H7 (cell line): ENCODE results near the gene GPR132. TPM values are rescaled to one million over a fixed set of nuclear protein-coding genes. Genes with fewer than 3 reads are reported as not detected.

Source experiments
- DNase-seq: peaks from one replicate; pipeline ENCODE4 v3.0.0; 2012
- H3K27me3 ChIP-seq: 2 replicates; pipeline ENCODE4 v1.6.0; 2011; ENCODE audit warnings: mild to moderate bottlenecking, low read length; ENCODE audit not compliant: control insufficient read depth, insufficient read depth
- H3K36me3 ChIP-seq: replicated peaks from 2 replicates; pipeline ENCODE4 v1.5.1; 2011; ENCODE audit warnings: low read length; ENCODE audit not compliant: control insufficient read depth, insufficient read depth
- H3K4me3 ChIP-seq: 2 replicates; pipeline ENCODE4 v1.5.1; 2011; ENCODE audit warnings: low read depth, mild to moderate bottlenecking, control low read depth, low read length, moderate library complexity; ENCODE audit not compliant: insufficient read depth
- total RNA-seq: library from RNA; depleted of rRNA; stranded (reverse); fragments of >200 nt; shearing (Covaris generic); gene quantifications from 2 replicates; pipeline ENCODE4 v1.2.3, GENCODE V29; 2014

Gene GPR132
- total RNA-seq, 1 experiment from 2014 or later = not detected

- Histone ChIP-seq H3K4me3 (no peak overlapping the region), H3K36me3 (peaks cover 3% of the 10 kb centered on the region), H3K27me3 (no peaks in the 10 kb centered on the region)
- no peak for DNase-seq
Measured at GRCh38 chr14:105023144-105023543, 42.1 kb downstream of the GPR132 start.

GRCh38 chr14:105022276-105022670 is 43.0 kb downstream of the GPR132 start:
- DNase-seq = no peak
- H3K4me3 ChIP-seq = peak overlapping the region; percentile 74; the same call in 1 of the 2 replicates
- peaks cover 3% of the 10 kb centered on the region for H3K36me3 ChIP-seq
- no peaks in the 10 kb centered on the region for H3K27me3 ChIP-seq

DNA sequence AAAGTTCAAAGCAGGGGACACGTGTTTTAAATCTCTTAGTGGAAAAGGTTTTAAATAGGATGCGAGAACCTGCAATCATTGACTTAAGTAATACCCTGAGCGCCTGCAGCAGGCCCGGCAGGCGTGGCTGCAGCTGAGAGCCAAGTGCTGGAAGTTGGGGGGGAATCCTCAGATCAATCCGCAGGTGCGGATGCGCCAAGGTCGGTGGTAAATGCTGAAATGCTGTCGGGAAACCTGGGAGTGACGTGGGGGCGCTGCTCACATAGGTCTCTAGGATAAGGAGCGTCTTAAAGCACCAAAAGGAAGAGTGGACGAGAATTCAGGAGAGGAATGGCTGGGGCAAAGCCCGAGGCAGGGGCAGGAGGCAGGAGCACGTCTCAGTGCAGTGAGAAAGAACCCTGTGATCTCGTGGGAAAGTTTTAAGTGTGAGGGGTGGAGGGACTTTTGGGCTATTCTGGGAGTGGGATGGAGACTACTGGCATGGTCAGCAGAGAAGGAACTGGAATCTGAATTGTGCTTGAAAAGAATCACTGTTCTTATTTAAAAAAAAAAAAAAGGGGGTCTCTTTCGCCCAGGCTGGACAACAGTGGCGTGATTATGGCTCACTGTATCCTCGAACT is 43.5 kb downstream of the GPR132 start:
- Histone ChIP-seq H3K27me3 (no peaks in the 10 kb centered on the region), H3K4me3 (peak overlapping the region; percentile 74), H3K36me3 (peaks cover 3% of the 10 kb centered on the region)
- DNase-seq = peak; percentile 85

DNA sequence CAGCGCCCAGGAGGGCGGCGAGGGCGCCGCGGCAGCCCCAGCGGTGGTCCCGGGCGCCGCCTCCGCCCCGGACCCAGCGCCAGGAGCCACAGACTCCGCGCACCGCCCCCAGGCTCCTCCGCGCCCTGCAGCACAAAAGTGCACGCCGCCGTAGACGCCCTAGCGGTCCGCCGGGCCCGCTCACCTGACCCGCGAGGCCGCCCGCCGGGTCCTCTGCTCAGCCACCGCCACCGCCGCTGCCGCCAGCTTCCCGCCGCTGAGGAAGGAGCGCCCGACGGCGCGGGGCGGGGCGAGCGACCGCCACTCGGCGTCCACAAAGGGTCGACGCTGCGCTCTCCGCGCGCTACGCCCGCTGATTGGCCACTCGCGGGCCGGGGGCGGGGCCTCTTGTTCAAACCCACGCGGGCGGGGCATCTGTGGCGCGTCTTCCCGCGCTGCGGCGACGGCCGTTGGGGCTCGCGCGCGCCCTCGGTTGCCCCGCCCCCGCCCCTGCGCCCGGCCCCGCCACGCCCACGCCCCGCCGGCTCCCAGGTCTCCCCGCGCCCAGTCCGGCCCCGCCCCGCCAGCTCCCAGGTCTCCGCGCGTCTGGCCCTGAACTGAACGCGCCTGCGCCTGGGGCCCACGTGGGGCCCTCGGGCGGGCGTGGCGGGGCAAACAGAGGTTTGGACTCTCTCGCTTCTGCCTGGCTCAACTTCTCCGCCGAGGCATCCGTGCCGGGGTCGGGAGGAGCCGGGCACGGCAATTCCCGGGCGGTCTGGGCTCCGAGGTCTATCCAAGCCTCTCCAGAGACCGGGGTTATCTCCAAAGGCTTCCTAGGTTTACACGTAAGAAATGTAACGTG is 44.2 kb downstream of the GPR132 start, which contains the start of gene CDCA4:
Gene CDCA4, minus strand, starts transcription at position 269 of the 841 bp plus-strand sequence. CDS start 9,154 bp downstream, outside the sequence.
- DNase-seq = peak; percentile 100
- H3K27me3 ChIP-seq = no peaks in the 10 kb centered on the region
- H3K4me3 ChIP-seq = peak within 1 kb of the TSS; percentile 87
- H3K36me3 ChIP-seq = peaks cover 3% of the 10 kb centered on the region

DNA sequence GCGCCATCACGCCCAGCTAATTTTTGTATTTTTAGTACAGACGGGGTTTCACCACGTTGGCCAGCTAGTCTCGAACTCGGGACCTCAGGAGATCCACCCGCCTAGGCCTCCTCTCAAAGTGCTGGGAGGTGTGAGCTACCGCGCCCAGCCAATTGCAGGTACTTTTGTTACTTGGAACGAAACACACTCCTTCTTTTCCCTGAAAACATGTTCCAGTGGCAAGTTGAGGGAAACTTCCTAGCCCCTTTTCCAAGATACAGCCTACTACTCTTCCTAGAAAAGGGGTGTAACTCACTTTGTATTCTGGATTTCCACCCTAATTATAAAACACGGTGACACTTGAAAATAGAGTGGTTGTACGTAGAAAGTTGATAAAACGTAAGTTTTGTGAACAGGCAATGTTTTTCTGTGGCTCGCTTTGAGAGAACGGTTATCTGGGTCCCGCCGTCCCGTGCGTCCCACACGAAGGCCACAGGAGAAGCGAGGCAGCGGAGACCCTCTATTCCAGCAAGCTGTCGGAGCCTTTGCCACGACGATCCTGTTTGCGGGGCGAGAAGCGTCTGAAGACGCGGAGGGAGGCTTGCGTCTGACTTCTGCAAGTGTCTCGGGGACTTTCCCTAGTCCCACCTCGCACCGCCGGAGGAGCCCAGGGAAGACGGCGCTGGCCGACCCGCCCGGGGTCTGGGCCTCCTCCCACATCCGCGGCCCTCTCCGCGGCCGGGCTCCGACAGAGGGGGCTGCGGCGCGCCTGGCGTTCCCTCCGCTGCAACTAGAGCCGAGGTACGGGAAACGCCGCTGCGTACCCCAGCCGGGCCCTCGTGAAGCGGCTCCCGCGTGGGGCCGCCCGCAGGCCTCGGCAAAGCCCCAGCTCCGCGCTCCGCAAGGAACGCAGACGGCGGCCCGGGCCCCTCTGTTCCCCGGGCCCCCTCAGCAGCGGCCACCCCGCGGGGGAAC is 45.1 kb downstream of the GPR132 start:
- Histone ChIP-seq H3K4me3 (peak overlapping the region; percentile 87), H3K27me3 (no peaks in the 10 kb centered on the region), H3K36me3 (peaks cover 3% of the 10 kb centered on the region)
- DNase-seq = peak; percentile 78

- no peak overlapping the region for H3K4me3 ChIP-seq
- peaks cover 4% of the 10 kb centered on the region for H3K36me3 ChIP-seq
- no peak for DNase-seq
- no peaks in the 10 kb centered on the region for H3K27me3 ChIP-seq
Measured at GRCh38 chr14:105018414-105018813, 46.8 kb downstream of the GPR132 start.

DNA sequence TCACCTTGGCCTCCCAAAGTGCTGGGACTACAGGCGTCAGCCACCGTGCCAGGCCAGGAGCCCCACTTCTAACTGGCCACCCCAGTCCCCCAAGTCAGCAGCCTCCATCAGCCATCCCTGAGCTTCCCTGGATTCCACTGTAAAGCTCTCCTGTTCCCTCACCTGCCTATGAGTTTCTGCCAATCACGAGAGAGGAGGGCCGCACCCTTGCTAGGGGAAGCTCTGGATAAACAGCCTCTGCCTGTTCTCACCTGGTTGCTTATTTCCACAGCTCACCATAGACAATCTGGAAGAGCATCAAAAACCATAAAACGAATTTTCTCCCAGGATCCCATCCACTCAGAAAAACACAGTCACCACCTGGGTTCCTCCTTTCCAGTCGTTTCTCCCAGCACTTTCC is 49.3 kb downstream of the GPR132 start:
- H3K27me3 ChIP-seq = no peaks in the 10 kb centered on the region
- peaks cover 12% of the 10 kb centered on the region for H3K36me3 ChIP-seq
- no peak overlapping the region for H3K4me3 ChIP-seq
- peak; percentile 19 for DNase-seq

DNA sequence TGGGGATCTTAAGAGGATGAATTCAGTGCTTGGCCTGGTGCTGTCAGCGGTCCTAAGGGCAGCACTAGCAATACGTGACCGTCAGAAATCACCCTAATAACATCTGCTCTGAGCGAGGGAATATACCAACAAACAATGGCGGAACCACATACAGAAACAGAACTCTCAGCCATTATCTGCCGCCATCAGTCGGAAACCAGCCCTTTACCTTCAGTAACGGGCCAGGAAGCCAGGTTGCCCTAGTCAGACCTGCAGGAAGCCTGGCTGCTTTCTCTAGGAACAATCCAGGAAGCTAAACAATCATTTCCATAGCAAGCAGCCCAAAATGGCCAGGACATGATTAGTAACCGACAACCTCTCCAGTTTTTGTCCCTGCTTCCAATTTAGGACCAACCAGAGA is 50.0 kb downstream of the GPR132 start:
- Histone ChIP-seq H3K36me3 (peaks cover 16% of the 10 kb centered on the region), H3K27me3 (no peaks in the 10 kb centered on the region), H3K4me3 (no peak overlapping the region)
- peak; percentile 29 for DNase-seq

DNA sequence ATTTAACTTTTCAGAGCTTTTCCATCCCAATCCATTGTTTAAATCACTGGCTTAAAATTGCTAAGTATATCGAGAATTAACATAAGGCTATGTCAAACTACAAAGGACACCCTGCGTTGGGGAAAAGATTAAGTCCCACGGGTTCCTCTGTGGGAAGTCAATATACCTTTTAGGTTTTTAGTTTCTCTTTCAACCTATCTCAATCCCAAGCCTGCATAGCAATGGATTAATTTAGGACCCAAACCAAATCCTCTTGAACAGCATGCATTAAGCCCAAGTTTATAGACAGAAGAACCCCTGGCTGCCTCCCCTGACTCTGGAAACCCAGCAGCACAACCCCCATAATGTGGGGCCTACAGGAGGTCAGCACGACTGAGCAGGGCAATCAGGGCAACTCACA is 50.6 kb downstream of the GPR132 start:
- no peaks in the 10 kb centered on the region for H3K27me3 ChIP-seq
- peaks cover 20% of the 10 kb centered on the region for H3K36me3 ChIP-seq
- no peak overlapping the region for H3K4me3 ChIP-seq
- peak; percentile 43 for DNase-seq

GRCh38 chr14:105014032-105014431 is 51.2 kb downstream of the GPR132 start:
- Histone ChIP-seq H3K4me3 (no peak overlapping the region), H3K27me3 (no peaks in the 10 kb centered on the region), H3K36me3 (peaks cover 19% of the 10 kb centered on the region)
- peak; percentile 28 for DNase-seq

- peak; percentile 47 for DNase-seq
- Histone ChIP-seq H3K36me3 (peaks cover 18% of the 10 kb centered on the region), H3K4me3 (no peak overlapping the region), H3K27me3 (no peaks in the 10 kb centered on the region)
Measured at GRCh38 chr14:105013150-105013785, 52.0 kb downstream of the GPR132 start.

DNA sequence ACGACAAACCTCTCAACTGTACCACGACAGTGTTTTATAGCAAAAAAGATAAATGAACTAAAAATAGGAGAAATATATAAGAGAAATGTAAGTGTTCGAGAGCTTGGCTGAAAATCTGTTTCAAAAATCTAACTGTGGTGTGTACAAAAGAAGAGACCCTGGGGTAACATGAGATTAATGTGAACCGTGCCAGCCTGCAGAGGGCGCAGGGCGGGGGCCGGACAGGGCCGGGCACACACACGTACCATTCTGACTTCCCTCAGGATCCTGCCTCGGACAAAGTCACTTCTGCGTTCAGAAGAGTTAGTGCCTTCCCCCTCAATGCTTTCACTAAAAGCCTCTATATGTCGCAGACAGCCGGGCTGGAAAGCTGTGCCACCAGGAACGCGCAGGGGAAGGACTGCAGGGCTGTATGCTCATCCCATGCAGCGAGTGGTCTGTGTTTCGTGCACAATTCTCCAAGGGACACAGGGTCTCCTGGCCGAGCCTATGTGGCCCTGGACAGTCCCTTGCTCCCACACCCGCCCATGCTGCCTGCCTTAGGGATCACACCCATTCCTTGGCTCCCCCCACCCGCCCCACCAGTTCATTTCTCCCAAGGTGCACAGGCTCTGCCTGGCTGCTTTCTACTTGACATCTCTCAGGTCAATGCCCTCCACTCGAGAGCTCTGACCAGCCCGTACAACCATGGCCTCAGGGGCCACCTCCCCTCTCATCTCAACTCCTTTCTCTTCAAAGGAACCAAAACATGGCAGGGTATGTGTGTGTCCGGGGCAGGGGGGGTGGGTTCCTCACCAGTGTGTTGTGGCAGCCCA is 52.9 kb downstream of the GPR132 start:
- Histone ChIP-seq H3K27me3 (no peaks in the 10 kb centered on the region), H3K4me3 (no peak overlapping the region), H3K36me3 (peaks cover 20% of the 10 kb centered on the region)
- peak; percentile 63 for DNase-seq

- Histone ChIP-seq H3K4me3 (no peak overlapping the region), H3K36me3 (peaks cover 20% of the 10 kb centered on the region), H3K27me3 (no peaks in the 10 kb centered on the region)
- peak; percentile 30 for DNase-seq
Measured at GRCh38 chr14:105011312-105011990, 53.8 kb downstream of the GPR132 start.
